NCI-H1694 treated with DMSO at 0.1 percent for 48 hours (cell line): ENCODE measurements around the gene PLAC8.
"Not testable (repeated sequence)": the region's sequence is repeated elsewhere in the genome, so short reads cannot be mapped to it uniquely, and the experiment has no call there.

Source experiments
- DNase-seq: peaks from one replicate; lab custom pipeline; 2025; lab: John Stamatoyannopoulos, UW

The PLAC8 gene

DNA sequence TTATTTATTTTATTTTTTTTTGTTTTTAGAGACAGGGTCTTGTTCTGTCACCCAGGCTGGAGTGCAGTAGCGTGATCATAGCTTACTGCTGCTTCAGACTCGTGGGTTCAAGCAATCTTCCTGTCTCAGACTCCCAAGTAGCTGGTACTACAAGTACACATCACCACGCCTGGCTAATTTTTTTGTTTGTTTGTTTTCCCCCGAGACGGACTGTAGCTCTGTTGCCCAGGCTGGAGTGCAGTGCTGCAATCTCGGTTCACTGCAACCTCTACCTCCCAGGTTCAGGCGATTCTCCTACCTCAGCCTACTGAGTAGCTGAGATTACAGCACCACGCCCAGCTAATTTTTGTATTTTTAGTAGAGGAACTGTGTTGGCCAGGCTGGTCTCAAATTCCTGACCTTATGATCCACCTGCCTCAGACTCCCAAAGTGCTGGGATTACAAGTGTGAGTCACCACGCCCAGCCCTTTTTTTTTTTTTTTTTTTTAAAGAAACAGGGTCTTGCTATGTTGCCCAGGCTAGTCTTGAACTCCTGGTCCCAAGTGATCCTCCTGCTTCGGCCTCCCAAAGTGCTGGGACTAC, 47.4 kb downstream of the PLAC8 start:
- no peak for DNase-seq

DNA sequence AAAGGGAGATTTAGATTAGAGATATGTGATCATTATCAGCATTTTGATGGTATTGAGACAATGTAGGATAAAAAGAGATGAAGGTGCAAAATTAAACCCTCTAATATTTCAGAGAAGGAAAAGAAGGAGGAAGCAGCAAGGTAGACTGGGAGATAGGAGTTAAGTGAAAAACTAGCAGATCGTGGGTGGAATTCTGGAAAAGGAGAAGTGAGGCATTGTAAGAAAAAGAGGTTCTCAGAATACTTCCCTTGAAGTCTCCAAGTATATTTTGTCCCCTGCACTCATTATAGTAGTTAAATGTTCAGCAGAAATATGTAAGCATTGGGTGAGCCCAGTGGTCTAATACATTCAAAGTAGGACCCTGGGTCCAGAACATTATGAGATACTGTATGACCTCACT, 49.3 kb downstream of the PLAC8 start:
- no peak for DNase-seq

DNA sequence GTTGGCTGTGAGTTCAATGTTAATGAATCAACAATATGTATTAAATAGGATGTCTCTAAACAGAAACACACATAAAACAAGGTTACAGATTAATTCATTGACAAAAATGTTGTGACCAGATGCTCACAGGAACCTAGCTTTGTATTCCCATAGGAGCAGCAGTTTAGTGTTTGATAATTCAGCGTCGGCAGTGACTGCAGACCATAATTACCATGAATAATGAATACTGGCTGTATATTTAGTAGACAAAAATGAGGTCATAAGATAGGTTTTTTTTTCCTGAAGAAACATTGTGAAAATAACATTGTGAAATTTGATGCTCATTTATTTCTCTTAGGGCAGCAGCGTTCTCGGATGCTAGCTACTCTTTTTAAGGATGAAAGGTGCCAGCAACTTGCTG, 51.8 kb downstream of the PLAC8 start:
- no peak for DNase-seq

DNA sequence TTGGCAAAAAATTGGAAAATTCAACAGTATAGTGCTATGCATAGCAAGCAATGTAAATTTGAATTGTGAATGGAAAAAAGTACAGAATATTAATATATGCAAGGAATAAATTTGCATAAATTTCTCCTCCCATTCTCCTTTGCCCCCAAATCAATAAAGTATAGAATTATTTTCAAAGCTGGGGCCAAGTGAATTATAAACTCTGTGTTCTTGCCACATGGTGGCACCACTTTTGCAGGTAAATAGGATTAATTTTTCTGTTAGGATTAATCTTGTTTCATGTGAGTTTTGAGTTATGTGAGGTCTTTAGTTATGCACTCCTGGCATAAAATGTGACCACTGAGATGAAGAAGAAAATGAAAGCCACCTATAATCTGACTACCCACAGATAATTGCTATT, 59.6 kb downstream of the PLAC8 start:
- peak; percentile 4 for DNase-seq

DNA sequence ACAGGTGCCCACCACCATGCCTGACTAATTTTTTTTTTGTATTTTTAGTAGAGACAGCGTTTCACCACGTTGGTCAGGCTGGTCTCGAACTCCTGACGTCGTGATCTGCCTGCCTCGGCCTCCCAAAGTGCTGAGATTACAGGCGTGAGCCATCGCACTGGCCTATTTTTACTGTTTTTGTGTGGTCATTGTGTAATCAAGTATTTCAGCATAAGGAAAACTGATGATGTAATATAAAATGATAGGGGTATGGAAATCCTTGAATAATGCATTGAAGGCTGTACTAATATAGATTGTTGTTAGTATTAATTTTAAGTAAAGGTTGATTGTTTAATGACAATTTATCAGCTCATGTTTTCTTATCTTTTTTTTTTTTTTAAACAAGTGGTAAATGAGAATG, 65.7 kb downstream of the PLAC8 start:
- DNase-seq, result not testable (repeated sequence)

DNA sequence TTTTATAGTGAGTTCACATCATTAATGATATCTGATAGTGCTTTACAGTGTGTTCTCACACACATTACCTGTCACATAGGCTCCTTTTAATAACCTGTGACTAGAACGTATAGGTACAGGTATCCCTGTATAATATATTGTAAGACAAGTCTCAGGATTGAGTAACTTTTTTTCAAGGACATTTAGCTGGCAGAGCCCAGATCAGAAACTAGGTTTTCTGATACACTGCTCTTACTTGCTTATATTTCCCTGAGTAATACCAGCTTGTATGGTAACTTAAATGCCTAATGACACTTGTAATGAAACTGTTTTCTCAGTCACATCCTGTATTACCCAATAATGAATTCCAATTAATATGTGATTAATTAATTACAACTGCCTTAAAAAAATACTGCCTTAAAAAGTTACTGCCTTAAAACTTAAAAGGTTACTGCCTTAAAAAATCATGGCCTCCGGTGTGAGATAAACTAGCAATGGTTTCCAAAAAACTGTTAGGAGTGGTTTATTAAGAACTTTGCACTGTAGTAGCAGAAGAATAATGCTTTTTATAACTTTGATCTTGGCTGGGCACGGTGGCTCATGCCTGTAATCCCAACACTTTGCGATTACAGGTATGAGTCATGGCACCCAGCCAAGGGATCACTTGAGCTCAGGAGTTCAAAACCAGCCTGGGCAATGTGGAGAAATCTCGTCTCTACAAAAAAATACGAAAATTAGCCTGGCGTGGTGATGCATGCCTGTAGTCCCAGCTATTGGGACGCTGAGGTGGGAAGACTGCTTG, 67.6 kb downstream of the PLAC8 start:
- DNase-seq, result no peak

DNA sequence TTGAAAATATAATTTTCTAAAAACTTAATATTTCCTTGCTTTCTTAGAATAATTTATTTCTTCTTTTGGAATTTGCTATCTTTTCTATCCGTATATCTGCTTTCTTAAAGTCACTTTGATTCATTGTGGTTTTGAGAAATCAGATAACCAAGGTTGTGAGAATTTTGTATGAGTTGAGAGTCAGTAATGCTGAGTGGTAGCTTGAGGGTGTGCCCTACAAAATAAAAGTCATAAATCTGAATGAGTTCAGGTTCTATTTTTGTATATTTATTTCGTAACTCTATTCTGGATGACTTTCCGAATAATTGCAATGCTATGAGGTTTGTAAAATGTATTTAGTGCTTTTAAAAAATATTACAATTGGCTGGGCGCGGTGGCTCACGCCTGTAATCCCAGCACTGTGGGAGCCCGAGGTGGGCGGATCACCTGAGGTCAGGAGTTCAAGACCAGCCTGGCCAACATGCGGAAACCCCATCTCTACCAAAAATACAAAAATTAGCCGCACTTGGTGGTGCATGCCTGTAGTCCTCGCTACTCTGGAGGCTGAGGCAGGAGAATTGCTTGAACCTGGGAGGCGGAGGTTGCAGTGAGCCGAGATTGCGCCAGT, 70.6 kb downstream of the PLAC8 start:
- no peak for DNase-seq

DNA sequence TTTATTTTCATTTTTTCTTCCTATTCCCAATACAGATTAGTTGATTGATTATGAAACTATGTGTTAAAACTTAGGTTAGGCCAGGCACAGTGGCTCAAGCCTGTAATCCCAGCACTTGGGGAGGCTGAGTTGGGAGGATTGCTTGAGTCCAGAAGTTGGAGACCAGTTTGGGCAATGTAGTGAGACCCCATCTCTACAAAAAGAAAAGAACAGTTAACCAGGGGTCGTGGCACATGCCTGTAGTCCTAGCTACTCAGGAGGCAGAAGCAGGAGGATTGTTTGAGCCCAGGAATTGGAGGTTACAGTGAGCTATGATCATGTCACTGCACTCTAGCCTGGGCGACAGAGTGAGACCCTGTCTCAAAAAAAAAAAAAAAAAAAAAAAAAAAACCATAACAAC, 71.4 kb downstream of the PLAC8 start:
- not testable (repeated sequence) for DNase-seq

DNA sequence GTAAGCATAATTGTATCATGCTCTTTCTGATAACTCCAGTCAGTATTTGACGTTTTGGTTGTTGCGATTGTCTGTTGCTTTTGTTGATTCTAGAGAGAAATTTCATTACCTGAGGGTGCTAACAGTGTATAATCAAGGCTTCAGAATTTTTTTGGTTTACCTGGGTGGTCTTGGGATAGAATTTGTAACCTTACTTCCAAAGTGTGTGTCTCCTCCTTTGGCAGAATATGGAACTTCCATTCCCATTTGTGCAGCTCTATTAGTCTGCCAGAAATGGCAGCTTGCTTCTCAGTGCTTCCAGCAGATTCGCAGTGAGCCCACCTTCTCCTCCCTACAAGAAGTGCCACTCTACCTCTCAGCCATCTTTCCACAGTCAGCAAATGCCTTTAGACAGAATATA, 74.3 kb downstream of the PLAC8 start:
- no peak for DNase-seq
